ENCODE results near the gene SNX25. TPM values are rescaled to one million over a fixed set of nuclear protein-coding genes. Genes with fewer than 3 reads are reported as not detected.
A peak's percentile ranks its signal among the peaks of the same experiment; 100 is the strongest.
"Not testable (repeated sequence)": the region's sequence is repeated elsewhere in the genome, so short reads cannot be mapped to it uniquely, and the experiment has no call there.

Gene SNX25
- total and polyA plus RNA-seq, 12 donors = 4.4 to 12.6 (median 9.2) TPM

DNA sequence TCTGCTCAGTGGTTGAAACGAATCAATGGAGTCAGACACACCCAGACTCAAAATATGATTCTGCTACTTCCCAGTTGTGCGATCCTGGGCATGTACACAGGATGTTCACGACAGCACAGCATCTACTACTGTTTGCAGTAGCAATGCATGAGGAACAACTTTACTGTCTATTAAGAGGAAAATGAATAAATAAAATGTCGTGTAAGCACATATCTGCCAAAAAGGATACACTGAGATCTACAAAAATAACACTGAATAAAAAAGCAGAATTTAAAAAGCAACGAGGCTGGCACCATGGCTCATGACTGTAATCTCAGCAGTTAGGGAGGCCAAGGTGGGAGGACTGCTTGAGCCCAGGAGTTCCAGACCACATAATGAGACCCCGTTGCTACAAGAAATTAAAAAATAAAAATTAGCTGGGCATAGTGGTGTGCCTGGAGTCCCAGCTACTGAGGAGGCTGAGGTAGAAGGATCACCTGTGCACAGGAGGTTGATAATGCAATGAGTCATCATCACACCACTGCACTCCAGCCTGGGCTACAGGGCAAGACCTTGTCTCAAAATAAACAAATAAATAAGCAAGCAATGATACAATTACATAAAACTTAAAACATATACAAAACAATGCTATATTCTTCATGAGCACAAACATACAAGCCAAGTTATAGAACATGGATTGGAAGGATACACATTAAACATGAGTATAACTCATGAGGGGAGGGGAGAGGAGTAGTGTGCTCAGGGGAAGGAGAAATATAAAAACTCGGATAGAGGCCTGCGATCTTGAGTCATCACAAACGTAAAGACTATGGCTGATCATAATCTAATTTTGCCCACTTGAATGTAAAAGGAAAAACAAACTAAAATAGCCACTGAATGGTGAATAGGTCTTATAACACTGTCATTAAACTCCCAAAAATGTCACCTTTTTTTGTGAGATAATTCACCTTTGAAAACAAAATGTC is 14.2 kb upstream of the SNX25 start:
- no peak overlapping the region for H3K27ac ChIP-seq
- H3K9me3 ChIP-seq = no peaks in the 10 kb centered on the region
- peaks cover 0 to 25% (median 5%) of the 10 kb centered on the region in 9 donors for H3K36me3 ChIP-seq
- no peaks in the 10 kb centered on the region for H3K4me1 ChIP-seq
- DNase-seq = no peak
- no peak overlapping the region for H3K4me3 ChIP-seq
- TF ChIP-seq, protein P1, sequence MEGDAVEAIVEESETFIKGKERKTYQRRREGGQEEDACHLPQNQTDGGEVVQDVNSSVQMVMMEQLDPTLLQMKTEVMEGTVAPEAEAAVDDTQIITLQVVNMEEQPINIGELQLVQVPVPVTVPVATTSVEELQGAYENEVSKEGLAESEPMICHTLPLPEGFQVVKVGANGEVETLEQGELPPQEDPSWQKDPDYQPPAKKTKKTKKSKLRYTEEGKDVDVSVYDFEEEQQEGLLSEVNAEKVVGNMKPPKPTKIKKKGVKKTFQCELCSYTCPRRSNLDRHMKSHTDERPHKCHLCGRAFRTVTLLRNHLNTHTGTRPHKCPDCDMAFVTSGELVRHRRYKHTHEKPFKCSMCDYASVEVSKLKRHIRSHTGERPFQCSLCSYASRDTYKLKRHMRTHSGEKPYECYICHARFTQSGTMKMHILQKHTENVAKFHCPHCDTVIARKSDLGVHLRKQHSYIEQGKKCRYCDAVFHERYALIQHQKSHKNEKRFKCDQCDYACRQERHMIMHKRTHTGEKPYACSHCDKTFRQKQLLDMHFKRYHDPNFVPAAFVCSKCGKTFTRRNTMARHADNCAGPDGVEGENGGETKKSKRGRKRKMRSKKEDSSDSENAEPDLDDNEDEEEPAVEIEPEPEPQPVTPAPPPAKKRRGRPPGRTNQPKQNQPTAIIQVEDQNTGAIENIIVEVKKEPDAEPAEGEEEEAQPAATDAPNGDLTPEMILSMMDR (IDR thresholded peaks at IDR 0.05) = no peak
- WGBS, 2 donors = 76 to 80% methylated on average over 9 of the region's 9 CpGs
- intact Hi-C loops (cut with DNase I) = no loop called here
- ATAC-seq = no peak
- no peaks in the 10 kb centered on the region for H3K27me3 ChIP-seq

DNA sequence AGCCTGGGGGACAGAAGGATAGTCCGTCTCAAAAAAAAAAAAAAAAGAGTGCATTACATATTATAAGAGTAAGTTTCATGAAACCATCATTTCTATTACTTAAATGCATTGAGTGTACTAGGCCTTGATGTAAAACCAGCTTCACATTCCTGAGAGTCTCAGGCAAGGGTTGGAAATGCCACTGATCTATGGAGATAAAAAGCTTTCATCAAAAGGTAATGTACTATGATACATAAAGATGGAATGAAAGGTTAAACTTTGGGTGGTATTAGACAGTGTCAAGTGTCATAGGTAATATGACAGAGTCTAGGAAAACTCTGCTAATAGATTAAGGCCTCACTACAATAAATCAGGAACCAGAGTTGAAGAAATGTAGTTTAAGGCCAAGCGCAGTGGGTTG is 13.0 kb upstream of the SNX25 start:
- intact Hi-C loops (cut with DNase I) = no loop called here
- 98 to 100% methylated on average over 2 of the region's 2 CpGs for WGBS, 2 donors
- H3K27ac ChIP-seq = no peak overlapping the region

DNA sequence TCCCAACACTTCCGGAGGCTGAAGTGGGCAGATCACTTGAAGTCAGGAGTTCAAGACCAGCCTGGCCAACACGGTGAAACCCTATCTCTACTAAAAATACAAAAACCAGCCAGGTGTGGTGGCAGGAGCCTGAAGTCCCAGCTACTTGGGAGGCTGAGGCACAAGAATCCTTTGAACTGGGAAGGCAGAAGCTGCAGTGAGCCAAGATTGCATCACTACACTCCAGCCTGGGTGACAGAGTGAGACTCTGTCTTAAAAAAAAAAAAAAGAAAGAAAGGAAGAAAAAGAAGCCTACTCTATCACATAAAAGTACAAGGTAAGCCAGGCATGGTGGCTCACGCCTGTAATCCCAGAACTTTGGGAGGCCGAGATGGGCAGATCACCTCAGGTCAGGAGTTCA is 11.2 kb upstream of the SNX25 start:
- H3K9me3 ChIP-seq; H3K27ac ChIP-seq; intact Hi-C loops (cut with DNase I); H3K4me3 ChIP-seq; DNase-seq; ATAC-seq; H3K27me3 ChIP-seq: not testable (repeated sequence)
- WGBS, 2 donors = 97% methylated on average over 4 of the region's 4 CpGs
- peaks cover 0 to 17% (median 0%) of the 10 kb centered on the region in 9 donors for H3K36me3 ChIP-seq
- peaks cover 0 to 19% (median 14%) of the 10 kb centered on the region in 9 donors for H3K4me1 ChIP-seq

More for the DNA sequence above, 13.0 kb upstream of the SNX25 start:
- Histone ChIP-seq H3K4me3 (no peak overlapping the region), H3K36me3 (peaks cover 0 to 17% (median 0%) of the 10 kb centered on the region in 9 donors), H3K4me1 (peaks cover 0 to 1% (median 0%) of the 10 kb centered on the region in 9 donors), H3K9me3 (no peaks in the 10 kb centered on the region), H3K27me3 (no peaks in the 10 kb centered on the region)
- ATAC-seq = no peak
- TF ChIP-seq, protein P1 (IDR thresholded peaks at IDR 0.05) = no peak
- DNase-seq = no peak

DNA sequence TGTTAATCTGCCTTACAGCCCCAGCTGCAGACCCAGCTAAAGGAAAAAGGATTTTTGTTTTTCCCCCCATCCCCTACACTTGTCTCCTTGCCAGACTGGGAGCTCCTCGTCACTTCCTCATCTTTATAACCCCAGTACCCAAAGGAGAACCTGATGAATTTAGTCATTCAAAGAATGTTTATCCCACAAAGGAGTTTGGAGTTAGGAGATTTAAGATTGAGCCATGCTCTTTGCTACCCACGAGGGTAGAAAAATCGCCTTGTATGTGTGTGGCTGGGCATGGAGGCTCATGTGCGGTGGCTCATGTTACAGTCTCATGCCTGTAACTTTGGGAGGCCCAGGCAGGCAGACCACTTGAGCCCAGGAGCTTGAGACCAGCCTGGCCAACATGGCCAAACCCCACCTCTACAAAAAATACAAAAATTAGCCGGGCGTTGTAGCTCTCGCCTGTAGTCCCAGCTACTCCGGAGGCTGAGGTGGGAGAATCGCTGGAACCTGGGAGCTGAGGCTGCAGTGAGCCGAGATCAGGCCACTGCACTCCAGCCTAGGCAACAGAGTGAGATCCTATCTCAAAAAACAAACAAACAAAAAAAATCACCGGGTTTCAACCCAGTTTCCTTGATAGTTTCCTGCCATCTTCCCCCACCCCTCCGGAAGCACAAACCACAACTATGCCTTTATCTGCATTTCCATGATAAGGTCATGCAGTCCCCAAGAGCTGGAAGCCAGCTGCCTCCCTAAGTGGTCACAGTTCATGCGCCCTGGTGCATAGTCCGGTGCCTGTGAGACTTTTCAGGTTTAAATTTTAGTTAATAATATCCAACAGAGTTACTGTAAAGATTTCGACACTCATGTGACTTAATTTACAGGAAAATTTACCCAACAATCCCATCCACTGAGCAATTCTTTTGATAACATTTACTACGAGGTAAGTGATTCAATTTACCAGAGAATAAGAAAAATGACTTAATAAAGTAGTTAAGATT is 7.1 kb upstream of the SNX25 start:
- WGBS, 2 donors = 42 to 52% methylated on average over 16 of the region's 16 CpGs
- Histone ChIP-seq H3K4me1 (peaks cover 6 to 37% (median 25%) of the 10 kb centered on the region in 9 donors), H3K36me3 (peaks cover 0 to 10% (median 0%) of the 10 kb centered on the region in 9 donors), H3K9me3 (no peaks in the 10 kb centered on the region), H3K27me3 (no peaks in the 10 kb centered on the region), H3K27ac (peak overlapping the region in 9 of 10 donors; percentile 96 to 99 (median 98)), H3K4me3 (peak overlapping the region in 5 of 10 donors; percentile 74 to 86 (median 82))
- intact Hi-C loops (cut with DNase I) = loop anchor here in 3 of 10 donors (5.0 to 10.0 kb wide), 3 partner anchors 193 to 393 kb away; partner anchors contain the start of genes ANKRD37 (in 3 of the 3) and LRP2BP (in 3 of the 3)
- TF ChIP-seq, protein P1 (IDR thresholded peaks at IDR 0.05) = no peak
- DNase-seq = no peak
- ATAC-seq = no peak

All from heart right ventricle (tissue), 16 donors.